HG03521 (cell line): ENCODE measurements around the gene MAP2K1.
"Not testable (repeated sequence)": the region's sequence is repeated elsewhere in the genome, so short reads cannot be mapped to it uniquely, and the experiment has no call there.

Source experiments
- ATAC-seq: cut with Tn5 transposase; IDR thresholded peaks from one replicate; pipeline ENCODE4 v1.9.1; 2021; ENCODE audit warnings: mild to moderate bottlenecking, moderate library complexity; ENCODE audit not compliant: unreplicated experiment

The MAP2K1 gene

GRCh38 chr15:66386204-66387123 is at the start of gene MAP2K1:
TSS of gene MAP2K1 (plus strand) at chr15:66386912. CDS start at chr15:66387348, 436 bp downstream.
- peak; percentile 89 for ATAC-seq

- not testable (repeated sequence) for ATAC-seq
Observed at GRCh38 chr15:66348530-66348929, 38.2 kb upstream of the MAP2K1 start.

- ATAC-seq = no peak
Observed at GRCh38 chr15:66356077-66356358, 30.7 kb upstream of the MAP2K1 start.

GRCh38 chr15:66356359-66357236 is 30.1 kb upstream of the MAP2K1 start, which contains the start of gene TIPIN:
TSS of gene TIPIN (minus strand) at chr15:66356685. CDS start at chr15:66352947, 3,738 bp downstream.
- peak; percentile 91 for ATAC-seq

- no peak for ATAC-seq
Observed at GRCh38 chr15:66359740-66360139, 27.0 kb upstream of the MAP2K1 start.

- not testable (repeated sequence) for ATAC-seq
Observed at GRCh38 chr15:66361745-66362460, 24.8 kb upstream of the MAP2K1 start.

- no peak for ATAC-seq
Observed at GRCh38 chr15:66362776-66363175, 23.9 kb upstream of the MAP2K1 start.

- ATAC-seq = no peak
Observed at GRCh38 chr15:66364944-66365528, 21.7 kb upstream of the MAP2K1 start.

GRCh38 chr15:66369773-66370651 is 16.7 kb upstream of the MAP2K1 start:
- ATAC-seq = no peak

GRCh38 chr15:66374179-66374578 is 12.5 kb upstream of the MAP2K1 start:
- no peak for ATAC-seq

GRCh38 chr15:66378814-66379430 is 7.8 kb upstream of the MAP2K1 start:
- ATAC-seq = no peak

- ATAC-seq = not testable (repeated sequence)
Observed at GRCh38 chr15:66381376-66381775, 5.3 kb upstream of the MAP2K1 start.

- peak; percentile 17 for ATAC-seq
Observed at GRCh38 chr15:66387163-66388042, 691 bp downstream of the MAP2K1 start.

- ATAC-seq = no peak
Observed at GRCh38 chr15:66388043-66388363, 1.3 kb downstream of the MAP2K1 start.

GRCh38 chr15:66388576-66388975 is 1.9 kb downstream of the MAP2K1 start:
- no peak for ATAC-seq

GRCh38 chr15:66389098-66389858 is 2.6 kb downstream of the MAP2K1 start:
- ATAC-seq = no peak

GRCh38 chr15:66389859-66390381 is 3.2 kb downstream of the MAP2K1 start:
- ATAC-seq = no peak
